GM12874 (cell line): ENCODE results near the gene UNC5A.

Source experiments
- CTCF ChIP-seq: IDR thresholded peaks from 2 replicates; pipeline ENCODE4 v1.5.1; 2011; ENCODE audit warnings: low read depth, mild to moderate bottlenecking, control low read depth, low read length, moderate library complexity; ENCODE audit not compliant: insufficient read depth

UNC5A gene

GRCh38 chr5:176810081-176810597, at the start of gene UNC5A:
Gene UNC5A, plus strand, starts transcription at chr5:176810559. Its CDS starts 192 bp downstream, at chr5:176810751.
- TF ChIP-seq CTCF: no peak

GRCh38 chr5:176761755-176762154, 48.6 kb upstream of the UNC5A start:
- no peak for TF ChIP-seq CTCF

GRCh38 chr5:176762489-176762888, 47.9 kb upstream of the UNC5A start:
- TF ChIP-seq CTCF: no peak

- no peak for TF ChIP-seq CTCF
Measured at GRCh38 chr5:176765687-176766086, 44.7 kb upstream of the UNC5A start.

GRCh38 chr5:176768174-176768970, 42.0 kb upstream of the UNC5A start:
- no peak for TF ChIP-seq CTCF

GRCh38 chr5:176769911-176770310, 40.4 kb upstream of the UNC5A start:
- no peak for TF ChIP-seq CTCF

- TF ChIP-seq CTCF: no peak
Measured at GRCh38 chr5:176770431-176770830, 39.9 kb upstream of the UNC5A start.
